Measurements from ENCODE around the gene NUDT4.

DNA sequence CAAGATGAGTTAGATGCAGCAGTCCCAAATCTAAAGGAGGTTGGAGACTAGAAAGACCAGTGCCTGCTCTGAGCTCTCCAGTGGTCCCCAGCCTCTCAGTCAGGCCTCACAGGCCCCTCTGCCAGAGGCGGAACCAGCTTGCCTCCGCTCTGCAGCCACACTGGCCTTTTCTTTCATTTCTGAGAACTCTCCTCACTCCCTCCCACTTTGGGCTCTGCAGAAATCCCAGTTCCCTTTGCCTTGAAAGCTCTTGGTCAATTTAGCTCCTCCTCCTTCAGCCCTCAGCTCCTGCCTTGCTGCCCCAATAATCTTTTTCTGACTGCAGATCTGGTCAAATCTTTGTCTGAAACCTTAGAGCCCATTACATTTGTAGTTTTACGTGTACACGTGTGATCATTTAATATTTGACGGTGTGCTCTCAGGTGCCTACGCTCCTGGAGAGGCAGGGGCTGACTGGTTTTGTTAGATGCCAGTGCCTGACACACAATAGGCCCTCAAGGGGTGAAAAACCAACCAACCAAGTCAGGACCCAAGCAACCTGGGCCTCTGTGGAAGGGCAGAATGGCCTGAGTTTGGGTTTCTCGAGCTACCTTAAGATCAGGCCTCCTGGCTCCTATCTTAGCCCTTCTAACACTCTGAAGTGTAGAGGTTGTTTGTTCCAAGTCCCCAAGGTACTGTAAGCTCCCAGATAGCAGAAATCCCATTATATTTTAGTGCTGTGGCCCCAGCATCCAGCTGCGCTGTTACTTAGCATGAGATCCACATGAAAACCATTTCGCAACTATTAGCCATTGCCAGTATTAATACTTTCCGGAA lies 1.1 kb upstream of the NUDT4 start:
- TF ChIP-seq POLR2A (IDR thresholded peaks at IDR 0.05), result no peak
- TF ChIP-seq, protein P1, sequence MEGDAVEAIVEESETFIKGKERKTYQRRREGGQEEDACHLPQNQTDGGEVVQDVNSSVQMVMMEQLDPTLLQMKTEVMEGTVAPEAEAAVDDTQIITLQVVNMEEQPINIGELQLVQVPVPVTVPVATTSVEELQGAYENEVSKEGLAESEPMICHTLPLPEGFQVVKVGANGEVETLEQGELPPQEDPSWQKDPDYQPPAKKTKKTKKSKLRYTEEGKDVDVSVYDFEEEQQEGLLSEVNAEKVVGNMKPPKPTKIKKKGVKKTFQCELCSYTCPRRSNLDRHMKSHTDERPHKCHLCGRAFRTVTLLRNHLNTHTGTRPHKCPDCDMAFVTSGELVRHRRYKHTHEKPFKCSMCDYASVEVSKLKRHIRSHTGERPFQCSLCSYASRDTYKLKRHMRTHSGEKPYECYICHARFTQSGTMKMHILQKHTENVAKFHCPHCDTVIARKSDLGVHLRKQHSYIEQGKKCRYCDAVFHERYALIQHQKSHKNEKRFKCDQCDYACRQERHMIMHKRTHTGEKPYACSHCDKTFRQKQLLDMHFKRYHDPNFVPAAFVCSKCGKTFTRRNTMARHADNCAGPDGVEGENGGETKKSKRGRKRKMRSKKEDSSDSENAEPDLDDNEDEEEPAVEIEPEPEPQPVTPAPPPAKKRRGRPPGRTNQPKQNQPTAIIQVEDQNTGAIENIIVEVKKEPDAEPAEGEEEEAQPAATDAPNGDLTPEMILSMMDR (IDR thresholded peaks at IDR 0.05), result no peak

All from Peyer's patch (tissue), 4 donors.